ENCODE measurements around the gene ADGRL1.

DNA sequence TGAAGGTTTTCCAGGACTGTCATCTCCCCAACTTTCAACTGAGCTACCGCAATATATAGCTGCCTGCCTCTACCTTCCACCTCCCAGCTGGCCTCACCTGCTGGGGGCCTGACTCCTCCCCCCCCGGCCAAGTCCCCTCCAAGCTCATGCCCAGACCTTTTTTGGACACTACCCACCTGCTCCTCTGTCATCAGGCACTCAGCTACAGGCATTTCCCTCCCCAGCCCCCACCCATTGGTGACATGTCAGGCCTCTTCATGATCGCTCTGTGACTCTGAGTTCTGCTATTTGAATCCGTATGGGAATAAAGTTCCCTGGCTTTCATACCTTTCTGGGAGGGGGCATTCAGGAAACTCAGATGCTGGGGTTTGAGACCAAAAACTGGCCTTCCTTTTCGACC, 90.2 kb downstream of the ADGRL1 start:
- TF ChIP-seq, protein P1, sequence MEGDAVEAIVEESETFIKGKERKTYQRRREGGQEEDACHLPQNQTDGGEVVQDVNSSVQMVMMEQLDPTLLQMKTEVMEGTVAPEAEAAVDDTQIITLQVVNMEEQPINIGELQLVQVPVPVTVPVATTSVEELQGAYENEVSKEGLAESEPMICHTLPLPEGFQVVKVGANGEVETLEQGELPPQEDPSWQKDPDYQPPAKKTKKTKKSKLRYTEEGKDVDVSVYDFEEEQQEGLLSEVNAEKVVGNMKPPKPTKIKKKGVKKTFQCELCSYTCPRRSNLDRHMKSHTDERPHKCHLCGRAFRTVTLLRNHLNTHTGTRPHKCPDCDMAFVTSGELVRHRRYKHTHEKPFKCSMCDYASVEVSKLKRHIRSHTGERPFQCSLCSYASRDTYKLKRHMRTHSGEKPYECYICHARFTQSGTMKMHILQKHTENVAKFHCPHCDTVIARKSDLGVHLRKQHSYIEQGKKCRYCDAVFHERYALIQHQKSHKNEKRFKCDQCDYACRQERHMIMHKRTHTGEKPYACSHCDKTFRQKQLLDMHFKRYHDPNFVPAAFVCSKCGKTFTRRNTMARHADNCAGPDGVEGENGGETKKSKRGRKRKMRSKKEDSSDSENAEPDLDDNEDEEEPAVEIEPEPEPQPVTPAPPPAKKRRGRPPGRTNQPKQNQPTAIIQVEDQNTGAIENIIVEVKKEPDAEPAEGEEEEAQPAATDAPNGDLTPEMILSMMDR (IDR thresholded peaks at IDR 0.05): no peak
- no peak for TF ChIP-seq EP300 (IDR thresholded peaks at IDR 0.05)

Measured in esophagus muscularis mucosa (tissue), 3 donors.